ENCODE data around the gene ZNF57.

Gene ZNF57

GRCh38 chr19:2926341-2927031, 25.8 kb downstream of the ZNF57 start:
- TF ChIP-seq POLR2AphosphoS5 (IDR thresholded peaks at IDR 0.05; ENCODE audit: low read depth, low read length) (no peak), TAF1 (IDR thresholded peaks at IDR 0.05; ENCODE audit: borderline replicate concordance, insufficient read depth, low read length) (no peak), SIN3A (IDR thresholded peaks at IDR 0.05; ENCODE audit: borderline replicate concordance, insufficient read depth, low read length) (no peak), FOXP2 (optimal IDR thresholded peaks at IDR 0.05; ENCODE audit: borderline replicate concordance, extremely low read depth, extremely low read length, insufficient read depth) (no peak), REST (IDR thresholded peaks at IDR 0.05; ENCODE audit: insufficient read depth in 1 of 2, low read depth in 2 of 2, low read length in 2 of 2) (no peak)

GRCh38 chr19:2927032-2927430, 26.3 kb downstream of the ZNF57 start:
- no peak for TF ChIP-seq SIN3A (IDR thresholded peaks at IDR 0.05; ENCODE audit: borderline replicate concordance, insufficient read depth, low read length)
- no peak for TF ChIP-seq REST (IDR thresholded peaks at IDR 0.05; ENCODE audit: insufficient read depth in 1 of 2, low read depth in 2 of 2, low read length in 2 of 2)
- TF ChIP-seq TAF1 (IDR thresholded peaks at IDR 0.05; ENCODE audit: borderline replicate concordance, insufficient read depth, low read length), result no peak
- TF ChIP-seq POLR2AphosphoS5 (IDR thresholded peaks at IDR 0.05; ENCODE audit: low read depth, low read length), result no peak
- TF ChIP-seq FOXP2 (optimal IDR thresholded peaks at IDR 0.05; ENCODE audit: borderline replicate concordance, extremely low read depth, extremely low read length, insufficient read depth), result no peak

- TF ChIP-seq REST (IDR thresholded peaks at IDR 0.05; ENCODE audit: insufficient read depth in 1 of 2, low read depth in 2 of 2, low read length in 2 of 2) (no peak), TAF1 (IDR thresholded peaks at IDR 0.05; ENCODE audit: borderline replicate concordance, insufficient read depth, low read length) (no peak), POLR2AphosphoS5 (IDR thresholded peaks at IDR 0.05; ENCODE audit: low read depth, low read length) (no peak), FOXP2 (optimal IDR thresholded peaks at IDR 0.05; ENCODE audit: borderline replicate concordance, extremely low read depth, extremely low read length, insufficient read depth) (no peak), SIN3A (IDR thresholded peaks at IDR 0.05; ENCODE audit: borderline replicate concordance, insufficient read depth, low read length) (no peak)
Observed at GRCh38 chr19:2933490-2933910, 32.8 kb downstream of the ZNF57 start.

GRCh38 chr19:2942928-2943640, 42.4 kb downstream of the ZNF57 start:
- no peak for TF ChIP-seq REST (IDR thresholded peaks at IDR 0.05; ENCODE audit: insufficient read depth in 1 of 2, low read depth in 2 of 2, low read length in 2 of 2)
- no peak for TF ChIP-seq SIN3A (IDR thresholded peaks at IDR 0.05; ENCODE audit: borderline replicate concordance, insufficient read depth, low read length)
- TF ChIP-seq TAF1 (IDR thresholded peaks at IDR 0.05; ENCODE audit: borderline replicate concordance, insufficient read depth, low read length), result no peak
- no peak for TF ChIP-seq FOXP2 (optimal IDR thresholded peaks at IDR 0.05; ENCODE audit: borderline replicate concordance, extremely low read depth, extremely low read length, insufficient read depth)
- no peak for TF ChIP-seq POLR2AphosphoS5 (IDR thresholded peaks at IDR 0.05; ENCODE audit: low read depth, low read length)

Measured in PFSK-1 (cell line).